Activated CD8-positive, alpha-beta memory T cell treated with anti-CD3 and anti-CD28 coated beads, Interleukin-2, amount 50 U/mL, for 1 hour (primary cell): ENCODE results near the gene TREM2.
"Not testable (repeated sequence)": the region's sequence is repeated elsewhere in the genome, so short reads cannot be mapped to it uniquely, and the experiment has no call there.

ENCODE experiments used
- DNase-seq: peaks from one replicate; pipeline ENCODE4 v3.0.0-alpha.2; 2020; ENCODE audit errors: extremely low read depth

The TREM2 gene

GRCh38 chr6:41162687-41163418, at the start of gene TREM2:
Gene TREM2, minus strand, starts transcription at chr6:41163116. Its CDS starts 34 bp downstream, at chr6:41163082.
- no peak for DNase-seq

- no peak for DNase-seq
Measured at GRCh38 chr6:41209547-41210320, 46.8 kb upstream of the TREM2 start.

- no peak for DNase-seq
Measured at GRCh38 chr6:41208439-41209106, 45.7 kb upstream of the TREM2 start.

- no peak for DNase-seq
Measured at GRCh38 chr6:41204156-41204555, 41.2 kb upstream of the TREM2 start.

- DNase-seq: no peak
Measured at GRCh38 chr6:41201764-41202173, 38.9 kb upstream of the TREM2 start.

- DNase-seq: no peak
Measured at GRCh38 chr6:41200901-41201763, 38.2 kb upstream of the TREM2 start, which contains the start of gene TREML2. Gene TREML2, minus strand, starts transcription at chr6:41201149. Its CDS starts 141 bp downstream, at chr6:41201008.

- peak; percentile 22 for DNase-seq
Measured at GRCh38 chr6:41200296-41200900, 37.5 kb upstream of the TREM2 start.

- DNase-seq: no peak
Measured at GRCh38 chr6:41199552-41200246, 36.8 kb upstream of the TREM2 start.

- DNase-seq: no peak
Measured at GRCh38 chr6:41197234-41197633, 34.3 kb upstream of the TREM2 start.

- no peak for DNase-seq
Measured at GRCh38 chr6:41194386-41194785, 31.5 kb upstream of the TREM2 start.

- DNase-seq: no peak
Measured at GRCh38 chr6:41193884-41194283, 31.0 kb upstream of the TREM2 start.

GRCh38 chr6:41193171-41193734, 30.3 kb upstream of the TREM2 start:
- no peak for DNase-seq

GRCh38 chr6:41191569-41191968, 28.7 kb upstream of the TREM2 start:
- DNase-seq: no peak

- DNase-seq: no peak
Measured at GRCh38 chr6:41190791-41191190, 27.9 kb upstream of the TREM2 start.

GRCh38 chr6:41189967-41190366, 27.1 kb upstream of the TREM2 start:
- DNase-seq: no peak

GRCh38 chr6:41189046-41189445, 26.1 kb upstream of the TREM2 start:
- DNase-seq: not testable (repeated sequence)

- no peak for DNase-seq
Measured at GRCh38 chr6:41187924-41188886, 25.3 kb upstream of the TREM2 start.

- DNase-seq: no peak
Measured at GRCh38 chr6:41186031-41186562, 23.2 kb upstream of the TREM2 start.

GRCh38 chr6:41184761-41185160, 21.8 kb upstream of the TREM2 start:
- no peak for DNase-seq
